ENCODE data around the gene FOXB1. TPM values are rescaled to one million over a fixed set of nuclear protein-coding genes. Genes with fewer than 3 reads are reported as not detected.

The FOXB1 gene
- total RNA-seq, 2 donors from 2014 or later: not detected

GRCh38 chr15:60035344-60035743, 31.2 kb downstream of the FOXB1 start:
- no peak overlapping the region for H3K9ac ChIP-seq (ENCODE audit: low read depth in 2 of 2, low read length in 2 of 2)
- H3K4me3 ChIP-seq: no peak overlapping the region
- H3K36me3 ChIP-seq: no peaks in the 10 kb centered on the region
- no peaks in the 10 kb centered on the region for H3K27me3 ChIP-seq
- H3K4me1 ChIP-seq: no peaks in the 10 kb centered on the region
- no peak overlapping the region for H3K27ac ChIP-seq
- no peak for TF ChIP-seq CTCF (IDR thresholded peaks at IDR 0.05)
- H3K9me3 ChIP-seq: no peaks in the 10 kb centered on the region
- intact Hi-C loops (cut with DNase I): no loop called here
- no peak for DNase-seq

- intact Hi-C loops (cut with DNase I): no loop called here
- Histone ChIP-seq H3K9ac (ENCODE audit: low read depth in 2 of 2, low read length in 2 of 2) (no peak overlapping the region), H3K4me1 (no peaks in the 10 kb centered on the region), H3K27ac (no peak overlapping the region), H3K27me3 (no peaks in the 10 kb centered on the region), H3K9me3 (no peaks in the 10 kb centered on the region), H3K4me3 (no peak overlapping the region), H3K36me3 (no peaks in the 10 kb centered on the region)
- TF ChIP-seq CTCF (IDR thresholded peaks at IDR 0.05): no peak
- DNase-seq: no peak
Measured at GRCh38 chr15:60039316-60039715, 35.2 kb downstream of the FOXB1 start.

GRCh38 chr15:60043744-60044435, 39.8 kb downstream of the FOXB1 start:
- intact Hi-C loops (cut with DNase I): no loop called here
- no peak for TF ChIP-seq CTCF (IDR thresholded peaks at IDR 0.05)
- H3K9ac ChIP-seq (ENCODE audit: low read depth in 2 of 2, low read length in 2 of 2): no peak overlapping the region
- H3K27ac ChIP-seq: no peak overlapping the region
- H3K4me1 ChIP-seq: no peaks in the 10 kb centered on the region
- H3K36me3 ChIP-seq: no peaks in the 10 kb centered on the region
- no peaks in the 10 kb centered on the region for H3K27me3 ChIP-seq
- no peak overlapping the region for H3K4me3 ChIP-seq
- no peaks in the 10 kb centered on the region for H3K9me3 ChIP-seq
- no peak for DNase-seq

GRCh38 chr15:60044636-60045270, 40.6 kb downstream of the FOXB1 start:
- H3K4me1 ChIP-seq: no peaks in the 10 kb centered on the region
- no peaks in the 10 kb centered on the region for H3K27me3 ChIP-seq
- H3K9ac ChIP-seq (ENCODE audit: low read depth in 2 of 2, low read length in 2 of 2): no peak overlapping the region
- H3K27ac ChIP-seq: no peak overlapping the region
- no peaks in the 10 kb centered on the region for H3K36me3 ChIP-seq
- no peak overlapping the region for H3K4me3 ChIP-seq
- no peak for TF ChIP-seq CTCF (IDR thresholded peaks at IDR 0.05)
- no peak for DNase-seq
- intact Hi-C loops (cut with DNase I): no loop called here
- H3K9me3 ChIP-seq: no peaks in the 10 kb centered on the region

GRCh38 chr15:60047701-60048100, 43.6 kb downstream of the FOXB1 start:
- intact Hi-C loops (cut with DNase I): no loop called here

More at GRCh38 chr15:60047701-60048100, 43.6 kb downstream of the FOXB1 start:
- no peak for DNase-seq
- no peaks in the 10 kb centered on the region for H3K27me3 ChIP-seq
- H3K9me3 ChIP-seq: no peaks in the 10 kb centered on the region
- no peaks in the 10 kb centered on the region for H3K4me1 ChIP-seq
- H3K27ac ChIP-seq: no peak overlapping the region
- no peak for TF ChIP-seq CTCF (IDR thresholded peaks at IDR 0.05)
- no peak overlapping the region for H3K4me3 ChIP-seq
- H3K36me3 ChIP-seq: no peaks in the 10 kb centered on the region
- H3K9ac ChIP-seq (ENCODE audit: low read depth in 2 of 2, low read length in 2 of 2): no peak overlapping the region

Data from colonic mucosa (tissue), 4 donors.